Pericardium fibroblast (primary cell): ENCODE data around the gene SLCO4C1. TPM values are rescaled to one million over a fixed set of nuclear protein-coding genes. Genes with fewer than 3 reads are reported as not detected.

Experiments used
- total RNA-seq: library from RNA; depleted of rRNA; stranded (reverse); fragments of >200 nt; gene quantifications from 2 replicates; pipeline ENCODE4 v1.2.3, GENCODE V29; 2015

SLCO4C1 gene
- 0.51 and 0.58 TPM in 2 replicates for total RNA-seq

DNA sequence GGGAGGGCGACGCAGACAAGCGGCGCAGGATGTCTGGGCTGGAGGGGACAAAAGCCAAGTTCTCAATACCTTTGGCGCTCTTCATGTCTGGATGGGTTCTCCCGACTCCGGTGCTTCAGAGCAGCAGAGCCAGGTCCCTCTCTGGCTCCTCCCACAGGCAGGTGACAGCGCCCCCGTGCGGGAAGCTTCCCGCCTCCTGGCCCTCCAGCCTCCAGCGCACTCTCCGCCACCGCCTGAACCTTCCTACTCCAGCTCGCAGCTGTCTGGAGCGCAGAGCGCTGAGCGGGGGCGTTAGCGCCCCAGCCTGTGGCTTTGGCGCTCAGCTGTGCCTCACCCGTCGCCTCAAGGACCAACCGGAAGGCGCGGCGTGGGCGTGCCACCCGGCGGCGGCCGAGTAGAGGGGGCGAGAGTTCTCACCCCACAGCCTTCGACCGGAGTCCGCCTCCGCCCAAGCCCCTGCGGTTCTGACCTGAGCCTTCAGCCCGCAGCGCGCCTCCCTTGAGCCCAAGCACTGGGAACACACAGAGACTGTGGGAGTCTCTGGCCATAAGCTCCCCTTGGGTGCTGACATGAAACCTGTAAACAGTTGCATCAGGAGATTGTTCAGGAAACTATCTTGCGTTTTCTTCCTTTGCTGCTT lies at the start of gene SLCO4C1:
Gene SLCO4C1 (minus strand): TSS at position 107 of the 640 bp plus-strand sequence. CDS start 22 bp downstream, at position 85.

Other genes starting within 250 kb of the SLCO4C1 start
- not detected in 2 replicates for gene SLCO6A1, start 202.7 kb upstream of the SLCO4C1 start, total RNA-seq